Calu3 (cell line): Measurements from ENCODE around the gene OR5B17. TPM values are rescaled to one million over a fixed set of nuclear protein-coding genes. Genes with fewer than 3 reads are reported as not detected.
A peak's percentile ranks its signal among the peaks of the same experiment; 100 is the strongest.

ENCODE experiments used
- BruUV-seq: library from RNA; stranded (reverse); fragments of 400-500 nt; replicated peaks from 2 replicates; lab custom pipeline; 2021; lab: Mats Ljungman, UMichigan
- CTCF ChIA-PET: fragments of 300-600 bp; sonication (Branson Sonifier 250); formaldehyde crosslinking; loops from one replicate; lab custom pipeline; 2022; ENCODE audit warnings: antibody characterized with exemption; lab: Charles Lee
- DNase-seq: peaks from one replicate; pipeline ENCODE4 v3.0.0; 2022
- H3K27ac Mint-ChIP-seq: one replicate; pipeline ENCODE4 v1.8.0; 2022; ENCODE audit warnings: mixed read lengths; ENCODE audit not compliant: unreplicated experiment
- H3K27me3 Mint-ChIP-seq: one replicate; pipeline ENCODE4 v1.8.0; 2022; ENCODE audit warnings: mixed read lengths; ENCODE audit not compliant: unreplicated experiment
- H3K36me3 Mint-ChIP-seq: one replicate; pipeline ENCODE4 v1.8.0; 2022; ENCODE audit warnings: mild to moderate bottlenecking, moderate library complexity, mixed read lengths; ENCODE audit not compliant: insufficient read depth, unreplicated experiment
- H3K4me1 Mint-ChIP-seq: one replicate; pipeline ENCODE4 v1.8.0; 2022; ENCODE audit warnings: mild to moderate bottlenecking, low read depth, mixed read lengths; ENCODE audit not compliant: unreplicated experiment
- H3K4me3 Mint-ChIP-seq: one replicate; pipeline ENCODE4 v1.8.0; 2022; ENCODE audit warnings: mild to moderate bottlenecking, low read depth, moderate library complexity, mixed read lengths; ENCODE audit not compliant: unreplicated experiment
- H3K9me3 Mint-ChIP-seq: one replicate; pipeline ENCODE4 v1.8.0; 2022; ENCODE audit warnings: low read depth, mixed read lengths; ENCODE audit not compliant: unreplicated experiment
- intact Hi-C: fragments of 100-400 bp; cut with micrococcal nuclease; formaldehyde crosslinking; loops from one replicate; pipeline ENCODE4 v1.10.0; 2022; ENCODE audit not compliant: unreplicated experiment
- total RNA-seq: library from RNA; stranded (reverse); gene quantifications from 2 replicates; pipeline ENCODE4 v1.2.3, GENCODE V29; 2022
- TF ChIP-seq, protein P1 (sequence below): fragments of 200-600 bp; IDR thresholded peaks from one replicate; pipeline ENCODE4 v1.8.0; 2022; ENCODE audit warnings: antibody characterized with exemption; ENCODE audit not compliant: unreplicated experiment

Gene OR5B17
- total RNA-seq, 1 experiment from 2014 or later: not detected

DNA sequence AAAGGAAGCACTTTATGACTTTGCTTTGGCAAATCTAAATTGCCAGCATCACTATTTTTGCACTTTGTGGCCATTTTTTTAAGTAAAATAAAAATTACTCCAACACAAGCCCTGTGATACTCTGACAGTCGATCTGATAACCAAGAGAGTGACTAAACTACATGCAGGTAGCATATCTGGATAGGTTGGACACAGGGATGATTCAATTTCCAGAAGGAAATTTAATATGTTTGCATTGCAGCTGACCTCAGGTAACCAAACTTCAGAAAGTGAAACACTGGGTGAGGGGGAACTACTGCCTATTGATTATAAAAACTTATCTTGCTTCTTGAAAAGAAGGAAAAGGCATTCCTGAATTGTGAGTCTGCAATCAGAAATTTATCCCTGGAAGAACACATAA lies 33.9 kb upstream of the OR5B17 start:
- TF ChIP-seq, protein P1, sequence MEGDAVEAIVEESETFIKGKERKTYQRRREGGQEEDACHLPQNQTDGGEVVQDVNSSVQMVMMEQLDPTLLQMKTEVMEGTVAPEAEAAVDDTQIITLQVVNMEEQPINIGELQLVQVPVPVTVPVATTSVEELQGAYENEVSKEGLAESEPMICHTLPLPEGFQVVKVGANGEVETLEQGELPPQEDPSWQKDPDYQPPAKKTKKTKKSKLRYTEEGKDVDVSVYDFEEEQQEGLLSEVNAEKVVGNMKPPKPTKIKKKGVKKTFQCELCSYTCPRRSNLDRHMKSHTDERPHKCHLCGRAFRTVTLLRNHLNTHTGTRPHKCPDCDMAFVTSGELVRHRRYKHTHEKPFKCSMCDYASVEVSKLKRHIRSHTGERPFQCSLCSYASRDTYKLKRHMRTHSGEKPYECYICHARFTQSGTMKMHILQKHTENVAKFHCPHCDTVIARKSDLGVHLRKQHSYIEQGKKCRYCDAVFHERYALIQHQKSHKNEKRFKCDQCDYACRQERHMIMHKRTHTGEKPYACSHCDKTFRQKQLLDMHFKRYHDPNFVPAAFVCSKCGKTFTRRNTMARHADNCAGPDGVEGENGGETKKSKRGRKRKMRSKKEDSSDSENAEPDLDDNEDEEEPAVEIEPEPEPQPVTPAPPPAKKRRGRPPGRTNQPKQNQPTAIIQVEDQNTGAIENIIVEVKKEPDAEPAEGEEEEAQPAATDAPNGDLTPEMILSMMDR: no peak
- H3K4me1 Mint-ChIP-seq: peaks cover 10% of the 10 kb centered on the region
- CTCF ChIA-PET: no interaction called here
- no peaks in the 10 kb centered on the region for H3K27me3 Mint-ChIP-seq
- H3K9me3 Mint-ChIP-seq: peaks cover 10% of the 10 kb centered on the region
- H3K36me3 Mint-ChIP-seq: no peaks in the 10 kb centered on the region
- H3K4me3 Mint-ChIP-seq: no peak overlapping the region
- DNase-seq: peak; percentile 10
- H3K27ac Mint-ChIP-seq: no peak overlapping the region
- intact Hi-C loops: no loop called here
- BruUV-seq: no TSS peak

DNA sequence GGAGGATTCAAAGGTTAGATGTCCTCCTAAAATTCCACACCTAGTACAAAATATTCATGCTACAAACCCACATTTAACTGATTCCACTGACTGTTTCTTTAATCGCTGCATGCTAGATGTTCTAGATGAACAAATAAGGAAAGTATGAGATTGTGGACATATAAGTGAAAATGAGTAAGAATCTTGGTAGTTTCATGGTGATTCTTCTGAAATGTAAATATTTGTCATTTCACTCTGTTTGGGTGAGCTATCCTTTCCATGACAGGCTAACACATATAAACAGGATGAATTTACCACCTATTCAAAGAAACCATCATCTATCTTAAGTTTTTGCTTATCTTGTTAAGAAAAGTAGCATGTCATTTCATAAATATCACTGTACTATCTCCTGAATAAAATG lies 33.0 kb upstream of the OR5B17 start:
- Mint-ChIP-seq H3K4me3 (no peak overlapping the region), H3K4me1 (peaks cover 10% of the 10 kb centered on the region), H3K9me3 (peaks cover 10% of the 10 kb centered on the region), H3K27me3 (no peaks in the 10 kb centered on the region), H3K36me3 (no peaks in the 10 kb centered on the region), H3K27ac (no peak overlapping the region)
- no peak for DNase-seq
- CTCF ChIA-PET: no interaction called here
- no TSS peak for BruUV-seq
- intact Hi-C loops: no loop called here
- TF ChIP-seq, protein P1: no peak

DNA sequence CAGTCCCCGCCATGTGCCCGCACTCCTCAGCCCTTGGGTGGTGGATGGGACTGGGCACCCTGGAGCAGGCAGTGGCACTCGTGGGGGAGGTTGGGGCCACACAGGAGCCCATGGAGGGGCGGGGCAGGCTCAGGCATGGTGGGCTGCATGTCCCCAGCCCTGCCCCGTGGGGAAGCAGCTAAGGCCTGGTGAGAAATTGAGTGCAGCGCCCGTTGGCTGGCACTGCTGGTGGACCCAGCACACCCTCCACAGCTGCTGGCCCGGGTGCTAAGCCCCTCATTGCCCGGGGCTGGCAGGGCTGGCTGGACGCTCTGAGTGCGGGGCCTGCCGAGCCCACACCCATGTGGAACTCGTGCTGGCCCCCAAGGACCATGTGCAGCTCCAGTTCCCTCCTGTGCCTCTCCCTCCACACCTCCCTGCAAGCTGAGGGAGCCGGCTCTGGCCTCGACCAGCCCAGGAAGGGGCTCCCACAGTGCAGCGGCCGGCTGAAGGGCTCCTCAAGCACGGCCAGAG lies 31.7 kb upstream of the OR5B17 start:
- H3K4me1 Mint-ChIP-seq: peaks cover 10% of the 10 kb centered on the region
- H3K9me3 Mint-ChIP-seq: peaks cover 10% of the 10 kb centered on the region
- H3K27ac Mint-ChIP-seq: no peak overlapping the region
- no peaks in the 10 kb centered on the region for H3K36me3 Mint-ChIP-seq
- no peaks in the 10 kb centered on the region for H3K27me3 Mint-ChIP-seq
- no peak overlapping the region for H3K4me3 Mint-ChIP-seq
- BruUV-seq: no TSS peak
- CTCF ChIA-PET: no interaction called here
- no peak for DNase-seq
- TF ChIP-seq, protein P1: no peak
- intact Hi-C loops: no loop called here

DNA sequence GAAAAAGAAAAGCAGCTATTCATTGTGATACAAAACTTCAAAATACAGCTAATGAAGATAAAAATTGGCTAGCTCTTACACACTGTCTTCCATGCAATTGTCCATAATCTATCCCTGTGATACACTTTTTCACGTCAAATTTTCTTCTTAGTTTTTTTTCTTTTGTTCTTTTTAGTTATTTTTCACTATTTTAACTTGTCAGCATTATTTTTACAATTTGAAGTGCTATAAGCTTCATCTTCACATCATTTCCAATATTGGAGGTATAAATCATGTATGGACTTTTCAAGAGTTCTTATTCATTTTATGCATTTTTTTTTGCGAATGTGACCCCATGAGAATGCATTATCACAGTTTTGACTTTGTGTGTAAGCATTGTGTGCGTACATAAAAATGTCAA lies 4.1 kb downstream of the OR5B17 start:
- intact Hi-C loops: no loop called here
- no peak for DNase-seq
- Mint-ChIP-seq H3K27ac (no peak overlapping the region), H3K36me3 (no peaks in the 10 kb centered on the region), H3K27me3 (no peaks in the 10 kb centered on the region), H3K4me3 (no peak overlapping the region), H3K9me3 (no peaks in the 10 kb centered on the region), H3K4me1 (no peaks in the 10 kb centered on the region)
- no TSS peak for BruUV-seq
- CTCF ChIA-PET: no interaction called here
- TF ChIP-seq, protein P1: no peak
